HEK293 (cell line): Measurements from ENCODE around the gene SERAC1.

ENCODE experiments used
- BCL11A ChIP-seq: fragments of 450-650 bp; formaldehyde crosslinking; IDR thresholded peaks from 2 replicates; pipeline ENCODE4 v1.5.1; 2016; ENCODE audit warnings: low read depth, missing biosample characterization, missing genetic modification characterization
- TCF7L2 ChIP-seq: IDR thresholded peaks from 2 replicates; pipeline ENCODE4 v1.6.1; 2011; ENCODE audit warnings: low read depth, mild to moderate bottlenecking, inconsistent platforms, low read length, moderate library complexity, borderline replicate concordance
- YY1 ChIP-seq: fragments of 450-650 bp; formaldehyde crosslinking; IDR thresholded peaks from 2 replicates; pipeline ENCODE4 v1.5.1; 2018; ENCODE audit warnings: missing biosample characterization, missing genetic modification characterization
- ZBTB17 ChIP-seq: fragments of 450-650 bp; formaldehyde crosslinking; IDR thresholded peaks from 2 replicates; pipeline ENCODE4 v1.5.1; 2016; ENCODE audit warnings: missing biosample characterization, missing genetic modification characterization
- ZBTB21 ChIP-seq: fragments of 450-650 bp; formaldehyde crosslinking; IDR thresholded peaks from 2 replicates; pipeline ENCODE4 v1.5.1; 2017; ENCODE audit warnings: missing biosample characterization, missing genetic modification characterization
- ZNF148 ChIP-seq: fragments of 450-650 bp; formaldehyde crosslinking; IDR thresholded peaks from 2 replicates; pipeline ENCODE4 v1.5.0; 2017; ENCODE audit warnings: missing biosample characterization, missing genetic modification characterization, borderline replicate concordance
- ZNF274 ChIP-seq, 2 experiments: fragments of 200-500 bp in 1 of 2; fragments of 450-650 bp in 1 of 2; sonication (Bioruptor generic) in 1 of 2; formaldehyde crosslinking in 1 of 2; IDR thresholded peaks; 2 replicates each; pipeline versions ENCODE4 v1.5.1 to v1.6.1; 2014 to 2016; ENCODE audit warnings: borderline replicate concordance in 1 of 2, inconsistent platforms in 1 of 2, low read length in 1 of 2, missing biosample characterization in 1 of 2, missing genetic modification characterization in 1 of 2
- ZNF416 ChIP-seq: fragments of 450-650 bp; formaldehyde crosslinking; IDR thresholded peaks from 2 replicates; pipeline ENCODE4 v1.5.1; 2016; ENCODE audit warnings: missing biosample characterization, missing genetic modification characterization
- ZNF510 ChIP-seq: fragments of 450-650 bp; formaldehyde crosslinking; IDR thresholded peaks from 2 replicates; pipeline ENCODE4 v1.5.1; 2018; ENCODE audit warnings: mild to moderate bottlenecking, missing genetic modification characterization, missing biosample characterization; ENCODE audit not compliant: insufficient replicate concordance
- ZNF580 ChIP-seq: fragments of 450-650 bp; formaldehyde crosslinking; IDR thresholded peaks from 2 replicates; pipeline ENCODE4 v1.5.1; 2016; ENCODE audit warnings: missing biosample characterization, missing genetic modification characterization
- ZNF600 ChIP-seq: fragments of 450-650 bp; formaldehyde crosslinking; IDR thresholded peaks from 2 replicates; pipeline ENCODE4 v1.5.1; 2016; ENCODE audit warnings: missing biosample characterization, missing genetic modification characterization
- ZNF747 ChIP-seq: fragments of 450-650 bp; formaldehyde crosslinking; IDR thresholded peaks from 2 replicates; pipeline ENCODE4 v1.5.1; 2016; ENCODE audit warnings: missing biosample characterization, missing genetic modification characterization
- TF ChIP-seq, protein P1 (sequence below): fragments of 450-650 bp; formaldehyde crosslinking; IDR thresholded peaks from 2 replicates; pipeline ENCODE4 v1.5.1; 2016; ENCODE audit warnings: missing biosample characterization, missing genetic modification characterization

- TF ChIP-seq ZBTB17 (tag by site-specific recombination) (no peak), YY1 (tag by site-specific recombination) (no peak), ZNF148 (tag by site-specific recombination) (no peak), ZNF747 (no peak), ZNF416 (no peak), ZNF274 (IDR thresholded peaks at IDR 0.05; ENCODE audit: low read length) (no peak), ZNF274 (tag by site-specific recombination; IDR thresholded peaks at IDR 0.05; ENCODE audit: borderline replicate concordance) (no peak), ZBTB21 (tag by site-specific recombination) (no peak), ZNF580 (tag by site-specific recombination) (no peak), ZNF600 (tag by site-specific recombination) (no peak), TCF7L2 (no peak), BCL11A (tag by site-specific recombination) (no peak), ZNF510 (tag by site-specific recombination) (no peak)
- TF ChIP-seq, protein P1, sequence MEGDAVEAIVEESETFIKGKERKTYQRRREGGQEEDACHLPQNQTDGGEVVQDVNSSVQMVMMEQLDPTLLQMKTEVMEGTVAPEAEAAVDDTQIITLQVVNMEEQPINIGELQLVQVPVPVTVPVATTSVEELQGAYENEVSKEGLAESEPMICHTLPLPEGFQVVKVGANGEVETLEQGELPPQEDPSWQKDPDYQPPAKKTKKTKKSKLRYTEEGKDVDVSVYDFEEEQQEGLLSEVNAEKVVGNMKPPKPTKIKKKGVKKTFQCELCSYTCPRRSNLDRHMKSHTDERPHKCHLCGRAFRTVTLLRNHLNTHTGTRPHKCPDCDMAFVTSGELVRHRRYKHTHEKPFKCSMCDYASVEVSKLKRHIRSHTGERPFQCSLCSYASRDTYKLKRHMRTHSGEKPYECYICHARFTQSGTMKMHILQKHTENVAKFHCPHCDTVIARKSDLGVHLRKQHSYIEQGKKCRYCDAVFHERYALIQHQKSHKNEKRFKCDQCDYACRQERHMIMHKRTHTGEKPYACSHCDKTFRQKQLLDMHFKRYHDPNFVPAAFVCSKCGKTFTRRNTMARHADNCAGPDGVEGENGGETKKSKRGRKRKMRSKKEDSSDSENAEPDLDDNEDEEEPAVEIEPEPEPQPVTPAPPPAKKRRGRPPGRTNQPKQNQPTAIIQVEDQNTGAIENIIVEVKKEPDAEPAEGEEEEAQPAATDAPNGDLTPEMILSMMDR (tag by site-specific recombination), result no peak
Measured at GRCh38 chr6:158083455-158084325, 84.4 kb downstream of the SERAC1 start.
